Glomerular endothelial cell (primary cell): ENCODE measurements around the gene MAN2B2. TPM values are rescaled to one million over a fixed set of nuclear protein-coding genes. Genes with fewer than 3 reads are reported as not detected.
A peak's percentile ranks its signal among the peaks of the same experiment; 100 is the strongest.

Source experiments
- DNase-seq: peaks from one replicate; pipeline ENCODE4 v3.0.0-alpha.2; 2011; ENCODE audit warnings: low read depth, low spot score; ENCODE audit errors: extremely low read depth
- total RNA-seq: library from RNA; depleted of rRNA; stranded (reverse); fragments of >200 nt; gene quantifications from 2 replicates; pipeline ENCODE4 v1.2.3, GENCODE V29; 2015

Gene MAN2B2
- total RNA-seq, 1 donor from 2014 or later: 78.2 TPM

DNA sequence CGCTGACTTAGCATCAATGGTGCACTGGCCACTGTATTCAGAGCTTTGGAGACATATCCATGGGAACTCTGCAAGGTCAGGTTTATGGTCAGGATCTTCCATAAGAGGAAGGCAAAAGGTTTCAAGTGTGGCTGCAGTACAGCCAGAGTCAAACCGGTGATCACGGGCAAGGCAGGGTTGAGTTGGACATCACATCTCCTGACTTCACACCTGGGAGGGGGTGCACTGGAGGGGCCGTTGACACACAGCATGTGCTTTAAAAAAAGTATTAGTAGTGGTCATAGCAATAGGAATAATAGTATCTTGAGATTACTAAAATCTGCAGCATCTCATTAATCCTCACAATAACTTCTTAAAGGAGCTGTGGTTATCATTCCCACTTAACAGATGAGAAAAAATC is 28.9 kb upstream of the MAN2B2 start:
- DNase-seq: no peak

DNA sequence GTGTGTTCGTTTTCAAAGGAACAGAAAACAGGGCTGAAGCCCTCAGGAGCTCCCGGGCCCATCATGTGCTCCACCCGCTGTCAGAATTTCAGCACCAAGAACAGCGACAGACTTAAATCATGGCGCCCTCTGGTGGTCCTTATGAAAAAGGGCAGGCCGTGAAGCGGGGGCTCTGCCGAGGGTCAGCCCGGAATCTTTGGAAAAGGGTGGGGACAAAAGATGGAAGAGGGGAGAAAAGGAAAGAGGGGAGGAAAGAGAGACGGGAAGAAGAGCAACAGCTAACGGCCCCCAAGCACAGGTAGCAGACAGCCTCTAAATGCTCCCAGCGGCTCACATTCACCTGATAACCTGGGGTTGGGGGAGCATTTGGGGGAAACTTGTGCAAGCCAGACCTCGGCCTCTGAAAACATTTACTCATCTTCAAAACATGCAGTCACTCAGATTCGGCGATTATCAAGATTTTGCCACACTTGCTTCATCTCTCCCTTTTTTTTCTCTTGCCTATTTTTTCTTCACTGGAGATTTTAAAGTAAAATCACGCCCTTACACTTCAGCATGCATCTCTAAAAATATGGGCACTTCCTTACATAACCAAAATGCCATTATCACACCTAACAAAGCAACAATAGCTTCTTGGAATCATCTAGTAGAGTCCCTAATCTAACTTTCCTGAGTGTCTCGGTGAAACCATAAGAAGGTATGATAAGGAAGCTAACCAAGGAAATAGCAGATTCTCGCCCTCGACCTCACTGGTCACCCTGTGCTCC is 28.1 kb upstream of the MAN2B2 start:
- peak; percentile 39 for DNase-seq

DNA sequence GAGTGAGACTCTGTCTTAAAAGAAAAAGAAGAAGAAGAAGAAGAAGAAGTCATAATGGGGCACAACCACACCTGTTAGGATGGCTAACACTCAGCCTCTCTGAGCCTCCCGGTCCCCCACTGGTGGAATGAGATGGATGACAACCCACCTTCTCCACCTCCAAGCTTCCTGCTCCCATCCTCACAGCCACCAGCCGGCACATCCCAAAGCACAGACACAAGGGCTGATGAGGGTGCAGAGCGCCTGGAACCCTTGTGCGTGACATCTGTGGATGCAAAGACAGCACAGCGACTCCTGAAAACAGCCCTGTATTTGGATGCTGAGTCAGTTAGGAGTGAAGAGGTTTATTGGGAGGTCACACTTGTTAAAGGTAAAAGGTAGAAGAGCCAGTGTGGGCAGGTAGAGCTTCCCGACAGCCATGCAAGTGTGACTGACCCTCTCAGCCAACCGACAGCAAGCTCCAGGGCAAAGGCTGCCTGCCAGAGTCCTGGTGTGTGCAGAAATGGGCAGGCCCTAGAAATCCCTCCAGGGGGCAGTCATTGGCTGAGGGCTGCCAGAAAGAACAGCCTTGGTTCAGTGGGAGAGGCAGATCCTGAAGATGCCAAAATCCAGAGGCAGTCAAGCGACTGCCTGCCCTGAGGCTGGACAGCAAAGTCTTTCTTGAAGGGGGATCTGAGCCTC is 26.6 kb upstream of the MAN2B2 start:
- DNase-seq: no peak

DNA sequence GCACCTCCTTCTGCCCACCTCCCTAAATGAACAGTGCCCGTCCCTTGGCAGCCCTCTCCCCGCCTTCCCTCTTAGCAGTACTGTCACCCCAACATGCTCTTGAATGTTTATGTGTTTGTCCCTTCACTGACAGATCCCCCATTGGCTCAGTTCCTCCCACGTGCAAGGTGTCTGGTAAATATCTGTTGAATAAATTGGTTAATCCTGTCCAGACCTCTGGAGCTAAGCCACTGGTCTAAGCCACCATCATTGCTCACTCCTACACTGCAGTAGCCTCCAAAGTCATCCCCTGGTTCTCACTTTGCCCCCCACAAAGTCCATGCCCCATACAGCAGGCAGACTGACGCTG is 26.1 kb upstream of the MAN2B2 start:
- no peak for DNase-seq

DNA sequence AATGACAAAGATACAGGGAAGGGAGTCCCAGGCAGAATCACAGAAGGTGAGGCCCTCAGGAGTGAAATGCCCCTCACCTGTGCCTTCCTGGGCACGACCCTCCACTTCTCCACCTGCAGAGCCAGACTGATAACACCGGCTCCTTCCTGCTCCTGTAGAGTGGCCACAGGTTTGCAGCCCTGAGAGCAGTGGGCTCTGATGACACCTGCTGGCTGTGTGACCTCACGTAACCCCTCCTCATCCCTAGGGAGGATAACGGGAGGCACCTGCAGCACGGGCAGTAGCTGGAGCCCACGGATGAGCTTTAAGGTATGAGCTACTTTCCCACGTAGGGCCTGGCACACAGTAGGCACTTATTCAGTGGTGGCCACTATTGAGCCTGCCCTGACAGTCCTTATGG is 25.5 kb upstream of the MAN2B2 start:
- no peak for DNase-seq

DNA sequence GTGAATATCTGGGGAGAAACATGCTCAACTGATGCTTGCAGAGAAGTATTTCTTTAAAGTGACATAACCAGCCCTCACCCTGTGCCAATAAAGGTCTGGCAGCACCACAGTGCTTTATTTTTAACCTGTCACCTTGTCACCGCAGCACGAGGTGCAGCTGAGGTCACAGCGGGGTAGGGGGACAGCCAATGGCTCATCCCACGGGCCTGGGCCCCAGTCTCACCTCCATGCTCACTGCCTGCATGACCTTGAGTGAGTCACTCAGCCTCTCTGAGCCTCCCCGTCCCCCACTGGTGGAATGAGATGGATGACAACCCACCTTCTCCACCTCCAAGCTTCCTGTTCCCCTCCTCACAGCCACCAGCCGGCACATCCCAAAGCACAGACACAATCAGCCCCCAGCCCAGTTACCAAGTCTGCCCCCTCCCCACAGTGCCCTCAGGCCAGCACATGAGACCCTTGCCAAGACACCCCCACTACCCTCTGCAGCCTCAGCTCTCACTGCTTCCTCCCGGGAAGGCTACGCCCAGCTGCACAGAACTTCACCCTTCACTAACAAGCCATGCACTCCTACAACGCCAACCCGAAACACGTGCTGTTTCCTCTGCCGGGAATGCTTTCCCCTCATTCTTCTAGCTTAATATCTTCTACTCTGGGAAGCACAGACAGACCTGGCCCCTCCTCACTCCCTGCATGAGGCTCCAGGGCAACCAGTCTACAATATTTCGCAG is 24.9 kb upstream of the MAN2B2 start:
- DNase-seq: no peak

DNA sequence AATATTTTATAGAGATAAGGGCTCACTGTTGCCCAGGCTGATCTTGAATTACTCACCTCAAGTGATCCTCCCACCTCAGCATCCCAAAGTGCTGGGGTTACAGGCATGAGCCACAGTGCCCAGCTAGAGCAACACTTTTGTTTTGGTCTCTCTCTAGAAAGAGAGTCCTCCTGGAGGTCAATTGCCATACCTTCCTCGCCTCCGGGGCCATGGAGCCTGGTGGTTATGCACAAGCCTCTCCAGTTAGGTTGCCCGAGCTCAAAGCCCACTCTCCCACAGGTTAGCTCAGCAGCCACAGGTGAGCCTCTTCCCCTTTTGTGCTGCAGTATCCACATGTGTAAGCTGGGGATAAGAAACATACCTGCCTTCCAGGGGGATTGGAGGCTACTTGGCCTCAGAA is 24.2 kb upstream of the MAN2B2 start:
- DNase-seq: no peak

DNA sequence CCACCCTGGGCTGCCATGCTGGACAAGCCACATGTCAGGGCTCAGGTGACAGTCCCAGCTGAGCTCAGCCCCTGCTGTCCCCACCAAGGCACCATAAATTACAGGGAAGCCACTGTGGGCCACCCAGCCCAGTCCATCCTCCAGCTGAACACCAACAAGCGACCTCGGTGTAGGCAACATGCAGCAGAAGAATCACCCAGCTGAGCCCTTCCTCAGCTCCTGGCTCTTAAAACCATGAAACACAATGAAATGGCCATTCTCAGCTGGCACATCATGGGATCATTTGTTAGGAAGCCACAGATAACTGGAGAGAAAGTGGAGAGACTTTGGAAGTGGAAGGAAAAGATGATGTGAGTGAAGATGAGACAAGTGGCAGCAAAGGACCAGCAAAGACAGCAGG is 23.3 kb upstream of the MAN2B2 start:
- DNase-seq: no peak

DNA sequence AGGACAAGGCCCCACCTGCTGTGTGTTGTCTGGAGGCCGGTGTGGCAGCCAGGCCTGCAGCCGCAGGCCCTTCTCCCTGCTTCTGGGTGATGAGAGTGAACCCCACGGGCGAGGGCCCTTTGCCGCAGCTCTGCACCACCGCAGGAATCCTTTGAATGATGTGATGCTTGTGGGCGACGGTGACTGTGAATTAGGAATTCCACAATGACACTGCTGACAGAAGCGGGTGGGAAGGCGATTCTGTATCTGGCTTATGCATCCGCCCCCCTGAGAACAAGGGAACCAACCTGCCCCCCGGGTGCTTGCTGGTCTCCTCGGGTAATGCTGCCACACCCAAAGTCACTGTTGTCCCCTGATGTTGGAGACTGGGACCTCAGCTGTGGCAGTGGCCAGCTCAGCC is 19.5 kb upstream of the MAN2B2 start:
- DNase-seq: no peak

DNA sequence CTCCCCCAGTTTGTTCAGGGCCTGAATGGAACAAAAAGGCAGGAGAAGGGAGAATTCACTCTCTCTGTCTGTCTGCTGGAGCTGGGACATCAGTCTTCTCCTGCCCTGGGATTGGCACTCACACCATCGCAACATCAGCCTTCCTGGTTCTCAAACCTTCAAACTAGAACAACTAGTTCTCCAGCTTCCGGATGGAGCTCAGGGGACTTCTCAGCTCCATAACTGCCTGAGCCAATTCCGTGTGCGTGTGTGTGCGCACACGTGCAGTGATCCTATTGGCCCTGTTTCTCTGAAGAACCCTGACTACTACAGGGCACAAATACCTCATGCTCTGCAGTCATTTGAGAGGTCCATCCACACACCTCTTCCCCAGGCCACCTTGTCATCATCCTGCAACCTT is 18.7 kb upstream of the MAN2B2 start:
- DNase-seq: no peak

DNA sequence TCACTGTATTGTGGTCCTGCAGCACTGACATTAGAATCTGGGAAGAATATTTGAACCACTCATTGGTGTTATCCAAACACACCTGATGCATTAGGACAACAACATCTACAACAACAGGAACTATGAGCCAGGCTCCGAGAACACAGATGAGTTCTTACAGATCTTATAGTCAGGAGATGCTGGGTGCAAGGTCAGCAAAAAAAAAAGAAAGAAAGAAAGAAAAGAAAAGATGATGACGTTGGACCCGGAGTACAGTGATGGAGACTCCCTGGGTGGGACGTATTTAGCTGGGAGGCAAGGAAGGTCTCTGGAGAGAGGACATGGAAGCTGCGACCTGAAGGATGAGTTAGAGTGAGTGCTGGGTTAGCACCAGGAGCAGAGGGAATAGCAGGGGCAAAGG is 17.8 kb upstream of the MAN2B2 start:
- no peak for DNase-seq

DNA sequence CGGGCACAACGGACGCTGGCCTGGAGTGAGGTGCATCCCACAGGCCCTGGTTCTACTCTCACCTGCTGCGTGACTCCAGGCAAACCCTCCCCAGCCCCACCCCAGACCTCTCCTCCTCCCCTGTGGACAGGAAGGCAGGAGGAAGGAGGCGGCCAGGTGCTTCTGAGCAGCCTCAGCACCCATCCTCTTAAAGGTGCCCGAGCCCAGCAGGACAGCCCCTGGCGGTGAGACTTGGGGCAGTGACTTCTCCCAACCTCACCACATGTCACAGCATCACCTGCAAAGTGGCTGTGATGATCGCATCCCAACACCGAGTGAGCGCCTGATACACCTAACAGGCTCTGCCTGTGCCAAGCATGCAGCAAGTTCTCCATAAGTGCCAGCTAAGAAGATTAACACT is 17.1 kb upstream of the MAN2B2 start:
- no peak for DNase-seq

DNA sequence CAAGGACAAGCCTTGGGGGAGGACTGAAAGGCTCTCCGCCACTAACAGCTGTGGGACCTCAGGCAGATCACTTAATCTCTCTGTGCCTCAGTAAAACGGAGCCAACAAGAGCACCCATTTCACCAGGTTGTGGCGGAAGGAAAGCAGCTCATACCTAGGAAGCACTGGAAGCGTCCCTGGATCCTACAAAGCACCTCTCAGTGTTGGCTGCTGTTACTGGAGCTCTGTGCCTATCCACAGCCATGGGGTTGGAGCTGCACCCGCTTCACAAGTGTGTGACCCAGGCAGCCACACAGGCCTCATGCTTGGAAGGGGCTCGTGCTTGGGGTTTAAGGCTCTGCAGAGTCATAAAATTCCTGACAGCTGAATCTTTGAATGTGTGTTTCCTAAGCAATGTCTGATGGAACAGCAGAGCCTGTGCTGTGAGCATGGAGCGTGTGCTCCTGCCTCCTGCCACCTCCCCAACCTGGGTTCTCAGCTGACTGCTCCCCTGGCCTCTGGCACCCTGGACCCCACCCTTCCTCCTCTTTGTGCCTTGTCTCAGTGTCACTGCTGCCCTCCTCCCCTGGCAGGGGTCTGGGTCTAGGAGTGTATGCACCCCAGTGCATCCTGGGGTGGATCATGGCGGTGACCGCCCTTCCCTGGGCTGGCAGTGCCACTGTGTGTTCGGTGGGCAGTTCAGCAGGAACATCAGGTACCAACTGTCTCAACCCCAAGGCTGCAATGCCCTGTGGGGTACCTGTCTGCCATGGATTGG is 14.4 kb upstream of the MAN2B2 start:
- no peak for DNase-seq

DNA sequence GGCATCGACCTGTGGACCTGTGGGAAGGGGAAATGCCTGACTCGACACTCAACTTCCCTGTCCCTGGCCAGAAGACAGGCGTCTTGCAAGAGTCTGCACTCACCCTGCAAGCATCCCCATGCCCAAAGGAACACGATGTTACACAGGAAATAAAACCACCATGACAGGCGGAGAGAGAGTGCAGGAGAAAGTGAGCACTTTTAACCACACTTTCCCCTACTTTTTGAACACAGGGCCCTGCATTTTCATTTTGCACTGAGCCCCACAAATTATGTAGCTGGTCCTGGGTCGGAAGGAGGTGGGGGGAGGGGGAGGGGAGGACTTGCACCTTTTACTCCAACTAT is 13.8 kb upstream of the MAN2B2 start:
- DNase-seq: no peak

DNA sequence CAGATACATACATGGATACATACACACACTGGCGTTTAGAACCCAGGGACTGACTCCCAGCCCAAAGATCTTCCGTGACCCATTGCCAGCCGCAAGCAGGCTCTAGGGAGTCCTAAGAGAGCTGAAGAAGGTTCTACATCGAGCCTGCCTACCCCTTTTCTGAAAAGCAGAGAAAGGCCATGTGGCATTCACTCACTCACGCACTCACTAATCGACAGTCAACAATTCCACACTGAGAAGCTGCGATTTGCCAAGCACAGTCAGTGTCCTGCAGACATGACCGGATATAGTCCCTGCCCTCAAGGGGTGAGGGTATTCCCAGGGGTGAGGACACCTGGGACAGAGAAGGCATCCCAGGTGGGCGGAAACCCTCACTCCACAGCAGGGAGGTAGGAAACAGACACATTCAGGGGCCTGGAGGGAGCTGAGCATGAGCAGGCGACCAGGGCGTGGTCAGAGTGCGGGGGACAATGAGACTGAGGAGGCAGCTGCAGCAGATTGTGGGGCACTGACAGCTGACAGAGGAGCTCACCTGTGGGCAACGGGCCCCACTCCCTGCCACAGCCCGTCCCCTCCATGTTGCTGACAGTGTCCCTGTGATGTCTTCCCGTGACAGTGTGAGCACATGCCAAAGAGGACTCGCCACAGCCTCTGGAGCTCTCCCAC is 13.2 kb upstream of the MAN2B2 start:
- DNase-seq: no peak

DNA sequence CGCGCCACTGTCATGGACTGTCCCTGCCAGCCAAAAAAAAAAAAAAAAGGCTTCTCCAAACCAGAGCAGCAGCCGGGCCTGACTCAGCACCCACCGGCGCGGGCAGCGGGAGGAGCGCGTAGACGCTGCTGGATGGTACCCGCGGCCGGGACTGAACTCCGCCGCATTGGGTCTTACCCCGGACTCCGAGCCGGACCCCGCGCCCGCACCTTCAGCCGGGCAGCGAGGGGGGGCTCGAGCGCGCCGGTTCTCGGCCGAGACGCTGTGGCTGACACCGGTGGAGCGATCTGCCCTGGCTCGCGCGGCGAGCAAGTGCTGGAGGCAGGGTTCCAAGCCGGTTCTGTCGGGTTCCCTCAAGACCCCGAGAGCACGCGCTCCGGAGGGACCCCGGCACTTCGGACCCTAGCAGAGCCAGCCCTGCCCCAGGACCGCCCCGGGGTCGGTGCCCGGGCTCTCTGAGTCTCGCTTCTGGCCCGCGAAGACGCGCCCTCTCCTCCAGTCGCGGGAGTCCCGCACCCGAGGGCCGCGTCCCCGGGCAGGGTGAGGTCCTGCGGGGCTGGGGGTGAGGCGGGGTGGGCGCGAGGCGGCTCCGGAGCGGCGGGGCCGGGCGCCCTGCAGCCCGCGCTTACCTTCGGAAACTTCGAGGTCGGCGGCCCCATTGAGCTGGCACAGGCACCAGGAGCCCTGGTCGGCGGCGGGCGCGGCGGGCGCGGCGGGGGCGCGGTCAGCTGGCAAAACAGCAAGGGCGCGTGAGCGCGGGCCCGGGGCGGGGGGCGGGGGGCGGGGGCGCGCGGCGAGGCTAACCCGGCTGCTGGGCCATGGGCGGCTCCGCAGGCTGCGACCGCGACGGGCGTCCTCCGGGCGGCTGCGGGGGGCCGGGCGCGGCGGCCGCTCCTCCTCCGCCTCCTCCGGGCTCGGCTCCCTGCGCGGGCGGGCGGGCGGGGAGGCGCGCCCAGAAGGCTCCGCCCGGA is 11.8 kb upstream of the MAN2B2 start:
- DNase-seq: no peak

DNA sequence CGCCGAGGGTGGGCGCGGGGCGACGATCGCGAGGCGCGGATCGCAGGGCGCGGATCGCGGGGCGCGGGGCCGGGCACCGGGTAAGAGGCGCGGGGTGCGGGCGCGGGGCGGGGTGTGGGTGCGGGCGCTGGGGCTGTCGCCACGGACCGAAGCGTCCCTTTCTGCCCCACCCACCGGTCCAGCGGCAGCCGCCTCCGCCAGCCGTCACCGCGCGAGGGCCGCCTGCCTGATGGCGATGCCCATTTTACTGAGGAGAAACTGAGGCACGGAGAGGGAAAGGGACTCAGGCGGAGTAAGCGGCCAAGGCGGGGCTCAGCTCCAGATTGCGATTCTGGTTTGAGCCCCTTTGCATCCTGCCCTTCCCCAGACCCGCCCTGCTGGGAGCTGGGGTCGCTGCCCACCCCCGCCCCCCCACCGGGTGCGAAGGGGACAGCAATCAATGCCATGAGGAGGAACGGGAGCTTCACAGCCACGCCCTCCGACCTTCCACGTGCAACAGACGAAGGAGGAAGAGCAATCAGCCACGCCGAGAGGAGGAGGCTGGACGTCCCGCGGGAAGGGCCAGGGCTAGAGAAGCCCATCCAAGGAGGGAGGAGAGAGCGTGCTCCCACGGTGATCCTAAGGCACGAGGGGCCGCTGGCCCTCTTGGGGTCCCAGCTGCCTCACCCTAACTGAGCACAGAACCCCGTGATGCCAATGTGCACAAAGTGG is 10.9 kb upstream of the MAN2B2 start:
- DNase-seq: no peak

DNA sequence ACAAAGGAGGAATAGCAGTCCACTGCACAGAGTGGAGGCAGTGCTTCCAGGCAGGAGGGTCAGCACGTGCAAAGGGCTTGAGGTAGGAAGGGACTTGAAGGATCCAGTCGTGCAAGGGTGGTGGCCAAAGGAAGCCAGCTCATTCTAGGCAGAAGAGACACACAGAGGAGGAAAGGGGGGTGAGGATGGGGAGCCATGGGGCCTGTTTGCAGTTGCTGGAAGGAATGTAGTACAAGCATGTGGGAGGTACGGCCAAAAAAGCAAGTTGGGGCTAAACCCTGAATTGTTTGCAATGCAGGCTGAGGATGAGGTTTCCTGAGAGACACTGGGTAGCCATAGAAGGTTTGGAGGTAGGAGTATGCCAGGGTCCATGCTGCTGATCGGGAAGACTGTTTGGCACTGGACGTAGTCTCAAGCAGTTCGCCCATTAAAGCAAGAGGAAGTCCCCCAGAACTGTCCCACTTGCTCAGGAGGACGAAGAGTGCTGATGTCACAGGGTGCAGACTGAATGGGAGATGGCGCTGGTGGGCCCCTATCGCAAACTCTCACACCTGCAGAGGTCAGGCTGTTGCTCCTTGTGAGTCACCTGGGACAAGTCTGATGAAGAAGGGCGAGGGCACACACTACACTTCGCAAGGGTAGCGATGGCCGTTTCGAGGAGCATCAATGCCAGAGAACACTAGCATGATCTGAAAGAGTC is 9.1 kb upstream of the MAN2B2 start:
- DNase-seq: no peak
